GM19438 (cell line): Measurements from ENCODE around the gene BEAN1.

Experiments used
- ATAC-seq: cut with Tn5 transposase; IDR thresholded peaks from one replicate; pipeline ENCODE4 v1.9.1; 2021; ENCODE audit warnings: low read depth; ENCODE audit not compliant: unreplicated experiment

Gene BEAN1

GRCh38 chr16:66516509-66516807 is 89.4 kb downstream of the BEAN1 start:
- ATAC-seq: no peak

- peak; percentile 97 for ATAC-seq
Measured at GRCh38 chr16:66516808-66517585, 89.9 kb downstream of the BEAN1 start.

GRCh38 chr16:66517586-66518263 is 90.6 kb downstream of the BEAN1 start:
- ATAC-seq: no peak

- ATAC-seq: no peak
Measured at GRCh38 chr16:66519482-66520373, 92.6 kb downstream of the BEAN1 start.

- ATAC-seq: no peak
Measured at GRCh38 chr16:66520406-66521170, 93.5 kb downstream of the BEAN1 start.

- ATAC-seq: no peak
Measured at GRCh38 chr16:66521252-66521713, 94.2 kb downstream of the BEAN1 start.

GRCh38 chr16:66521951-66522771 is 95.1 kb downstream of the BEAN1 start:
- ATAC-seq: peak; percentile 44

GRCh38 chr16:66522816-66523590 is 95.9 kb downstream of the BEAN1 start:
- ATAC-seq: no peak

GRCh38 chr16:66523861-66524354 is 96.8 kb downstream of the BEAN1 start:
- peak; percentile 48 for ATAC-seq

- ATAC-seq: peak; percentile 58
Measured at GRCh38 chr16:66524601-66525164, 97.6 kb downstream of the BEAN1 start.

GRCh38 chr16:66525396-66526180 is 98.5 kb downstream of the BEAN1 start:
- ATAC-seq: no peak

GRCh38 chr16:66528294-66528693 is 101.2 kb downstream of the BEAN1 start:
- ATAC-seq: no peak

- ATAC-seq: no peak
Measured at GRCh38 chr16:66529475-66529874, 102.4 kb downstream of the BEAN1 start.
